ENCODE data around the gene ACACA. TPM values are rescaled to one million over a fixed set of nuclear protein-coding genes. Genes with fewer than 3 reads are reported as not detected.
"Not testable (repeated sequence)": the region's sequence is repeated elsewhere in the genome, so short reads cannot be mapped to it uniquely, and the experiment has no call there.

Gene ACACA
- polyA plus RNA-seq, 3 donors from 2014 or later: 3.3 to 7.0 (median 3.9) TPM

DNA sequence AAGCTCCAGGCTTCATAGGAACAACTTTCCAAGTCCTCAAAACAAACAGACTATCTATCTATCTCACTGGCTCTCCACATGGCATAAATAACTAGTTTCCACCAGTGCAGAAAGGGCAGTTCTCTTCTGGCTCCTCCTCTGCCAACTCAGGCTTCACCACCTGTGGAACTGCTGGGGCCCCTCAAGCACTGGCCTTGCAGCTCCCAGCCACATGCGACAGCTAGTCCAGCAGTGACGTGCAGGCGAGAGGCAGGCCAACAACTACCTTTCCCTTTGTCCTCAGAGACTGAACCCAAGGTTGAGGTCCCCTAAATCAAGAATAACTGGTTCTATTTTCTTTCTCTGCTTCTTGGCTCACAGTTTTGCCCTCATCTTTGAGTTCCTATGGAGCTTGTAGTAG is 320.3 kb downstream of the ACACA start:
- Mint-ChIP-seq H3K27me3 (ENCODE audit: low read depth in 3 of 3) (peaks cover 3 to 8% (median 5%) of the 10 kb centered on the region in 3 donors), H3K36me3 (peaks cover 0 to 5% (median 0%) of the 10 kb centered on the region in 3 donors), H3K4me1 (peaks cover 89 to 94% of the 10 kb centered on the region in 2 donors), H3K4me3 (peak overlapping the region in 2 of 5 donors; percentile 70 to 74), H3K9me3 (no peaks in the 10 kb centered on the region), H3K27ac (peak overlapping the region; percentile 80 to 98 (median 94))
- no peak for DNase-seq

GRCh38 chr17:37084372-37084771 is 322.3 kb downstream of the ACACA start:
- peak overlapping the region in 2 of 5 donors; percentile 6 to 29 for H3K4me3 Mint-ChIP-seq
- H3K36me3 Mint-ChIP-seq: peaks cover 4 to 9% (median 8%) of the 10 kb centered on the region in 3 donors
- H3K9me3 Mint-ChIP-seq: peaks cover 0 to 4% (median 4%) of the 10 kb centered on the region in 6 donors
- peaks cover 80 to 81% of the 10 kb centered on the region in 2 donors for H3K4me1 Mint-ChIP-seq
- peaks cover 0 to 6% (median 3%) of the 10 kb centered on the region in 3 donors for H3K27me3 Mint-ChIP-seq (ENCODE audit: low read depth in 3 of 3)
- DNase-seq: no peak
- H3K27ac Mint-ChIP-seq: peak overlapping the region; percentile 39 to 98 (median 94)

- Mint-ChIP-seq H3K36me3 (peaks cover 6 to 12% (median 8%) of the 10 kb centered on the region in 3 donors), H3K4me3 (peak overlapping the region in 1 of 5 donors; percentile 18), H3K9me3 (peaks cover 0 to 7% (median 5%) of the 10 kb centered on the region in 6 donors), H3K4me1 (peaks cover 71% of the 10 kb centered on the region in 2 donors), H3K27ac (peak overlapping the region in 3 of 6 donors; percentile 30 to 83 (median 65)), H3K27me3 (ENCODE audit: low read depth in 3 of 3) (peaks cover 0 to 3% (median 3%) of the 10 kb centered on the region in 3 donors)
- no peak for DNase-seq
These were observed 323.2 kb downstream of the ACACA start for GRCh38 chr17:37083456-37083855.

- Mint-ChIP-seq H3K27ac (peak overlapping the region in 1 of 6 donors; percentile 83), H3K9me3 (peaks cover 0 to 7% (median 5%) of the 10 kb centered on the region in 6 donors), H3K27me3 (ENCODE audit: low read depth in 3 of 3) (peaks cover 0 to 3% (median 3%) of the 10 kb centered on the region in 3 donors), H3K4me3 (no peak overlapping the region), H3K36me3 (peaks cover 6 to 12% (median 8%) of the 10 kb centered on the region in 3 donors), H3K4me1 (peaks cover 66 to 67% of the 10 kb centered on the region in 2 donors)
- no peak for DNase-seq
These were observed 323.7 kb downstream of the ACACA start for GRCh38 chr17:37082985-37083384.

GRCh38 chr17:37082311-37082860 is 324.2 kb downstream of the ACACA start:
- H3K4me3 Mint-ChIP-seq: no peak overlapping the region
- no peak for DNase-seq
- H3K9me3 Mint-ChIP-seq: peaks cover 0 to 7% (median 5%) of the 10 kb centered on the region in 6 donors
- H3K27ac Mint-ChIP-seq: peak overlapping the region in 4 of 6 donors; percentile 61 to 83 (median 72)
- peaks cover 0 to 3% (median 3%) of the 10 kb centered on the region in 3 donors for H3K27me3 Mint-ChIP-seq (ENCODE audit: low read depth in 3 of 3)
- H3K36me3 Mint-ChIP-seq: peaks cover 6 to 12% (median 8%) of the 10 kb centered on the region in 3 donors
- H3K4me1 Mint-ChIP-seq: peaks cover 60 to 61% of the 10 kb centered on the region in 2 donors

GRCh38 chr17:37081287-37081686 is 325.3 kb downstream of the ACACA start:
- Mint-ChIP-seq H3K27me3 (ENCODE audit: low read depth in 3 of 3) (peaks cover 0 to 3% (median 3%) of the 10 kb centered on the region in 3 donors), H3K4me3 (peak overlapping the region in 4 of 5 donors; percentile 0 to 49 (median 22)), H3K36me3 (peaks cover 6 to 8% (median 7%) of the 10 kb centered on the region in 3 donors), H3K27ac (peak overlapping the region; percentile 69 to 92 (median 76)), H3K9me3 (peaks cover 0 to 7% (median 5%) of the 10 kb centered on the region in 6 donors), H3K4me1 (peaks cover 49 to 50% of the 10 kb centered on the region in 2 donors)
- peak; percentile 32 to 54 (median 40) for DNase-seq

GRCh38 chr17:37079735-37080134 is 326.9 kb downstream of the ACACA start:
- DNase-seq: no peak
- Mint-ChIP-seq H3K27me3 (ENCODE audit: low read depth in 3 of 3) (peaks cover 0 to 3% (median 3%) of the 10 kb centered on the region in 3 donors), H3K4me1 (peaks cover 34% of the 10 kb centered on the region in 2 donors), H3K4me3 (no peak overlapping the region), H3K27ac (no peak overlapping the region), H3K9me3 (peaks cover 0 to 7% (median 5%) of the 10 kb centered on the region in 6 donors), H3K36me3 (peaks cover 6 to 8% (median 7%) of the 10 kb centered on the region in 3 donors)

DNA sequence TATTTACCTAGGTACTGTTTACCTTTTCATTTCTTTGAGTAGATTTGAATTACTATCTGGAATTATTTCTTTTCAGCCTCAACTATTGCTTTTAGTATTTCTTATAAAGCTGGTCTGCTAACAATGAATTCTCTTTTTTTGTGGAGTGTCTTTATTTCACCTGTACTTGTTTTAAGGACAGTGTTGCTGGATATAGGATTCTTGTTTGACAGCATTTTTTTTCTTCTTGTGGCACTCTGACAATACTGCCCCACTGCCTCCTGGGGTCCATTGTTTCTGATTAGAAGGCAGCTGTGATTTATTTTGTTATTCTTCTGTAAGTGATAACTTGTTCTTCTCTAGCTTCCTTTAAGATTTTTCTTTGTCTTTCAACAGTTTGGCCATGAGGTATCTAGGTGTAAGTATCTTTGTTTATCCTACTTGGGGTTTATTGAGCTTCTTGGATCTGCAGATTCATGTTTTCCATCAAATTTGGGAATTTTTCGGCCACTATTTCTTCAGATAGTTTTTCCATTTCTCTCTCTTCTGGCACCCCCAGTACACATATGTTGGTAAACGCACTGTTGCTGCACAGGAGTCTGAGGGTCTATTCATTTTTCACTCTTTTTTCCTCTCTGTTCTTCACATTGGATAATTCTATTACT is 327.4 kb downstream of the ACACA start:
- no peak for DNase-seq
- Mint-ChIP-seq H3K9me3 (peaks cover 0 to 7% (median 5%) of the 10 kb centered on the region in 6 donors), H3K27me3 (ENCODE audit: low read depth in 3 of 3) (peaks cover 0 to 3% (median 3%) of the 10 kb centered on the region in 3 donors), H3K4me1 (peaks cover 28 to 29% of the 10 kb centered on the region in 2 donors), H3K4me3 (no peak overlapping the region), H3K36me3 (peaks cover 6 to 8% (median 7%) of the 10 kb centered on the region in 3 donors), H3K27ac (no peak overlapping the region)

GRCh38 chr17:37073464-37073863 is 333.2 kb downstream of the ACACA start:
- not testable (repeated sequence) for H3K4me1 Mint-ChIP-seq; DNase-seq; H3K27ac Mint-ChIP-seq; H3K4me3 Mint-ChIP-seq; H3K9me3 Mint-ChIP-seq; H3K36me3 Mint-ChIP-seq; H3K27me3 Mint-ChIP-seq (ENCODE audit: low read depth in 3 of 3)

DNA sequence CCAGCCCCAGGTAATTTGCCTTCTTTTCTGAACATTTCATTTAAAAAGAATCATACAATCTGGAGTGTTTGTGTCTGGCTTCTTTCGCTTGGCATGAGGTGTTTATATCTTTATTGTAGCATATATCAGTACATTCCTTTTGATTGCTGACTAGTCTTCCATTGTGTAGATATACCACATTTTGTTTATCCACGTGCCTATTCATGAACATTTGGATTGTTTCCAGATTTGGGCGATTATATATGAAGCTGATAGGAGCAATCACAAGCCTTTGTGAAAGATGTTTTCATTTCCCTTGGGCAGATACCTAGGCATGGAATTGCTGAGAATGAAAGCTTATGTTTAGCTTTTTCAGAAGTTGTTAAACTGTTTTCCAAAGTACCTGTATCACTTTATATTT is 337.5 kb downstream of the ACACA start:
- Mint-ChIP-seq H3K27ac (no peak overlapping the region), H3K4me1 (no peaks in the 10 kb centered on the region), H3K4me3 (no peak overlapping the region), H3K9me3 (no peaks in the 10 kb centered on the region), H3K36me3 (no peaks in the 10 kb centered on the region), H3K27me3 (ENCODE audit: low read depth in 3 of 3) (peaks cover 0 to 4% (median 0%) of the 10 kb centered on the region in 3 donors)
- DNase-seq: no peak

DNA sequence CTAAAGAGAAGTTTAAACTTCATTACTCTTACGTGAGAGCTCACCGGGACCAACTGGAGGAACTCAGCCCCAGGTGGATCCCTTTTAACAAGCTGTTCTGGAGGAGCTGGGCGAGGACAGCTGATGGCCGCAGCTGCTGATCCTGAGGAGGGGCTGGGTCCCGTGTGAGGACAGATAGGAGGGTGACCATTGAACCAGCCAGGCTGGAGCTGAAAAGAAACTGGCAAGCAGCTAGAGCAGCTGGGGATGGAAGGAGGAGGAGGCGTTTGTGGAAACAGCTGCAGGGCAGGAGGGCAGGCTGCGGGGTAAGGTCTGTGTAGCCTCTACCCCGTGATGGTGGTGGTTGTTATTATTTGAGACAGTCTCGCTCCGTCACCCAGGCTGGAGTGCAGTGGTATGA is 338.4 kb downstream of the ACACA start:
- H3K27me3 Mint-ChIP-seq (ENCODE audit: low read depth in 3 of 3): peaks cover 0 to 4% (median 0%) of the 10 kb centered on the region in 3 donors
- no peak overlapping the region for H3K27ac Mint-ChIP-seq
- no peak overlapping the region for H3K4me3 Mint-ChIP-seq
- H3K4me1 Mint-ChIP-seq: no peaks in the 10 kb centered on the region
- no peak for DNase-seq
- no peaks in the 10 kb centered on the region for H3K36me3 Mint-ChIP-seq
- H3K9me3 Mint-ChIP-seq: no peaks in the 10 kb centered on the region

DNA sequence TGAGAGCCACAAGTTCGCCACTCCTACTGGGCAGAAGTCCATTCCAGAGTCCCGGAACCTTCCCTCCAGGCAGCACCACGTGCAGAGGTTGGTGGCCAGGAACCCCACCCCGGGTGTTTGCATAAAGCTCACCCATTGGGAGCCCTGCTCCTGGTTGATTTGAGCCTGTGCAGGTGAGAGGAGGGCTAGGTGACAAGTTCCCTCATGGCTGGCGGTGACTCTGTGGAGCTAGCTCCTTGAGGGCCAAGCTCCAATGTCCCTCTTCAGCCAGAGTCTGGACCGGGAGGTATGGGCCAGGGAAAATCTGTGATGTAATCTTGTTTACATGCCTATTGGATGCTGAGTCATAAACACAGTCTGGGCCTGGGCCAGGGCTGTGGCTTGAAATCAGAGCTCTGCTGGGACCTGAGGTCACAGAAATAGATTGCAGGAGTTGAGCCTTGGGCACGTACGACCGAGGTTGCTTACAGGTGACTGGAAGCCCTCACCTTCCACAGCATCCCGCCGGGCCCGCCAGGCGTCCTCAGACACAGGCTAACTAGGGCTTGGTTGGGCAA is 339.0 kb downstream of the ACACA start:
- Mint-ChIP-seq H3K36me3 (no peaks in the 10 kb centered on the region), H3K4me1 (no peaks in the 10 kb centered on the region), H3K27ac (peak overlapping the region in 1 of 6 donors; percentile 66), H3K9me3 (no peaks in the 10 kb centered on the region), H3K4me3 (no peak overlapping the region), H3K27me3 (ENCODE audit: low read depth in 3 of 3) (peaks cover 0 to 4% (median 1%) of the 10 kb centered on the region in 3 donors)
- no peak for DNase-seq

DNA sequence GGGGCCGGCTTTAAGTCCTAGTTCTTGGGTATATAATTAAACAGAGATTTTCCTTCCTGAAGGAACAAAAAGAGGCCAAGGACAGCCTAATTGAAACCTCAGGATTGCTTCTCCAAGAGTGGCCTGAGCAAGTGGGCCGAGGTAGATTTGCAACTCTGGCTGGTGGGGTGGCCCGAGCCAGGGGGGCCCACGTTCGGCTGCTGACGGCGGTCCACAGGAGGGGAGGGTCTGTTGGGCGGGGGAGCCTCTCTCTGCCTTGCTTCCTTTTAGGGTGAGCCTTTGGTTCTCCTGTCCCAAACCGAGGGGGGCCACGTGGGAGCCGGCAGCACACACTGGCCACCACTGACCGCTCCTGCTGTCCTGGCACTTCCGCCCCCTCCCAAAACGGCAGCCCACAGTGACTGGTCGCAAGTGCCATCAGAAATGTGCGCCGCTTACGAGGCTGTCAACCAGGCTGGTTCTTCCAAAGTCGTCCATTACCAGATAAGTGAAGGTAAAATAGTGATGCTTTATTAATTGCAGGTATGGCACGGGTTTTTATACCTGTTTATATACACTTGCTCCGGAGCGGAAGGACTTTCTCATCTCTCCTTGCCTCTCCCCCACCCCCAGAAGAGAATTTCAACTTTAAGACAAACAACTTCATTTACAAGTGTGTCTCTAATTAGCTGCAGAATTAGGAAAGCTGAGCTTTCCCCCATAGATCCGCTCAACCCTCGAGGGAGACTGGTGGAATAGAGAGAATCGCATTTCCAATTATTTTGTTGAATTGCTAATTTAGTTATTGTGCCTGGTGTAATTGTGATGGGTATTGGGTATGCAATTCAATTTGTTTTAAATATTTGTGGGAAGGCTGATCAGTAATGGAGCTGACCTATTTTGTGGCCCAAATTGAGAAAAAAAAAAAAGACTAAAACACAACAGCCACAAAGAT is 340.0 kb downstream of the ACACA start:
- Mint-ChIP-seq H3K27me3 (ENCODE audit: low read depth in 3 of 3) (peaks cover 0 to 4% (median 2%) of the 10 kb centered on the region in 3 donors), H3K9me3 (no peaks in the 10 kb centered on the region), H3K36me3 (no peaks in the 10 kb centered on the region), H3K27ac (peak overlapping the region in 1 of 6 donors; percentile 41), H3K4me1 (no peaks in the 10 kb centered on the region), H3K4me3 (no peak overlapping the region)
- no peak for DNase-seq
